Hepatocyte (in vitro differentiated cells): ENCODE measurements around the gene TOE1. TPM values are rescaled to one million over a fixed set of nuclear protein-coding genes. Genes with fewer than 3 reads are reported as not detected.
A peak's percentile ranks its signal among the peaks of the same experiment; 100 is the strongest.

Experiments used
- DNase-seq: peaks from one replicate; pipeline ENCODE4 v3.0.0-alpha.2; 2016; ENCODE audit warnings: low spot score
- H2AFZ ChIP-seq: fragments of 200-600 bp; sonication (generic); 2 replicates; pipeline ENCODE4 v1.6.0; 2016; ENCODE audit warnings: antibody characterized with exemption, mild to moderate bottlenecking
- H3K27ac ChIP-seq: fragments of 200-600 bp; sonication (generic); 2 replicates; pipeline ENCODE4 v1.5.1; 2016; ENCODE audit warnings: mild to moderate bottlenecking
- H3K27me3 ChIP-seq: fragments of 200-600 bp; sonication (generic); 2 replicates; pipeline ENCODE4 v1.6.1; 2016
- H3K36me3 ChIP-seq: fragments of 200-600 bp; sonication (generic); replicated peaks from 2 replicates; pipeline ENCODE4 v1.5.1; 2016; ENCODE audit warnings: low read depth; ENCODE audit not compliant: insufficient read depth
- H3K4me1 ChIP-seq: fragments of 200-600 bp; sonication (generic); 2 replicates; pipeline ENCODE4 v1.5.1; 2016; ENCODE audit warnings: mild to moderate bottlenecking, moderate library complexity; ENCODE audit not compliant: insufficient read depth
- H3K4me2 ChIP-seq: fragments of 200-600 bp; sonication (generic); 2 replicates; pipeline ENCODE4 v1.6.0; 2016
- H3K4me3 ChIP-seq: fragments of 200-600 bp; sonication (generic); 2 replicates; pipeline ENCODE4 v1.5.1; 2016; ENCODE audit warnings: mild to moderate bottlenecking
- H3K79me2 ChIP-seq: fragments of 200-600 bp; sonication (generic); 2 replicates; pipeline ENCODE4 v1.6.0; 2017; ENCODE audit warnings: mild to moderate bottlenecking
- H3K9me2 ChIP-seq: fragments of 200-600 bp; sonication (generic); replicated peaks from 2 replicates; pipeline ENCODE4 v1.6.0; 2017; ENCODE audit warnings: mild to moderate bottlenecking; ENCODE audit not compliant: insufficient read depth
- H3K9me3 ChIP-seq: fragments of 200-600 bp; sonication (generic); 2 replicates; pipeline ENCODE4 v1.5.1; 2016; ENCODE audit warnings: low read depth, mild to moderate bottlenecking
- H4K20me1 ChIP-seq: fragments of 200-600 bp; sonication (generic); 2 replicates; pipeline ENCODE4 v1.6.0; 2016; ENCODE audit warnings: mild to moderate bottlenecking; ENCODE audit not compliant: insufficient read depth, poor library complexity, severe bottlenecking
- CTCF ChIP-seq: fragments of 200-600 bp; sonication (generic); IDR thresholded peaks from 2 replicates; pipeline ENCODE4 v1.5.1; 2016; ENCODE audit warnings: antibody characterized with exemption, mild to moderate bottlenecking; ENCODE audit not compliant: poor library complexity
- EZH2 ChIP-seq: fragments of 200-600 bp; sonication (generic); IDR thresholded peaks from 2 replicates; pipeline ENCODE4 v1.6.1; 2016; ENCODE audit warnings: antibody characterized with exemption, mild to moderate bottlenecking, borderline replicate concordance
- EZH2phosphoT487 ChIP-seq: fragments of 200-600 bp; sonication (generic); IDR thresholded peaks from one replicate; pipeline ENCODE4 v1.6.1; 2018; ENCODE audit warnings: antibody characterized with exemption, mild to moderate bottlenecking, low read depth, moderate library complexity; ENCODE audit not compliant: unreplicated experiment, severe bottlenecking
- WGBS: methylation state at CpG from one replicate; pipeline ENCODE4 v1.1.6; 2016; ENCODE audit warnings: low lambda C conversion rate; ENCODE audit errors: missing lambda C conversion rate; 5-methylcytosine and 5-hydroxymethylcytosine counted together
- polyA plus RNA-seq: library from polyadenylated mRNA; unstranded; fragments of >200 nt; fragmentation: Nextera tagmentation; extraction: Ambion mirVana; gene quantifications from 2 replicates; pipeline ENCODE4 v1.2.1, GENCODE V29; 2016
- total RNA-seq: library from RNA; depleted of rRNA; stranded (reverse); fragments of >200 nt; gene quantifications from 2 replicates; pipeline ENCODE4 v1.2.3, GENCODE V29; 2014

The TOE1 gene
- total and polyA plus RNA-seq, 2 experiments from 2014 or later, result 10.6 to 12.2 TPM

- no peaks in the 10 kb centered on the region for H3K36me3 ChIP-seq
- TF ChIP-seq EZH2 (no peak), EZH2phosphoT487 (no peak), CTCF (no peak)
- no peak overlapping the region for H3K4me2 ChIP-seq
- H3K9me3 ChIP-seq, result no peaks in the 10 kb centered on the region
- H3K27ac ChIP-seq, result no peak overlapping the region
- H4K20me1 ChIP-seq, result no peaks in the 10 kb centered on the region
- H3K4me1 ChIP-seq, result peaks cover 6% of the 10 kb centered on the region
- H3K9me2 ChIP-seq, result no peaks in the 10 kb centered on the region
- H3K27me3 ChIP-seq, result no peaks in the 10 kb centered on the region
- DNase-seq, result no peak
- H3K79me2 ChIP-seq, result no peaks in the 10 kb centered on the region
- no peak overlapping the region for H3K4me3 ChIP-seq
- 80% methylated on average over 1 of the region's 1 CpG for WGBS
- no peak overlapping the region for H2AFZ ChIP-seq
Observed at GRCh38 chr1:45299296-45299695, 40.7 kb upstream of the TOE1 start.

- Histone ChIP-seq H3K4me2 (no peak overlapping the region), H3K36me3 (no peaks in the 10 kb centered on the region), H3K9me3 (no peaks in the 10 kb centered on the region), H3K27me3 (no peaks in the 10 kb centered on the region), H4K20me1 (no peaks in the 10 kb centered on the region), H3K4me1 (peaks cover 13% of the 10 kb centered on the region), H3K27ac (no peak overlapping the region), H3K9me2 (no peaks in the 10 kb centered on the region), H3K79me2 (no peaks in the 10 kb centered on the region), H3K4me3 (no peak overlapping the region), H2AFZ (no peak overlapping the region)
- TF ChIP-seq CTCF (peak; percentile 83), EZH2 (no peak)
- WGBS, result 22% methylated on average over 4 of the region's 4 CpGs
- DNase-seq, result peak; percentile 82
Observed at GRCh38 chr1:45299981-45300668, 39.8 kb upstream of the TOE1 start.

- Histone ChIP-seq H3K27ac (no peak overlapping the region), H3K4me2 (no peak overlapping the region), H2AFZ (no peak overlapping the region), H3K4me3 (no peak overlapping the region), H3K79me2 (no peaks in the 10 kb centered on the region), H3K9me3 (no peaks in the 10 kb centered on the region), H3K4me1 (peaks cover 13% of the 10 kb centered on the region), H3K9me2 (no peaks in the 10 kb centered on the region), H3K36me3 (no peaks in the 10 kb centered on the region), H3K27me3 (no peaks in the 10 kb centered on the region), H4K20me1 (no peaks in the 10 kb centered on the region)
- 84% methylated on average over 2 of the region's 2 CpGs for whole genome bisulfite sequencing
- no peak for DNase-seq
- no peak for TF ChIP-seq EZH2phosphoT487
- no peak for TF ChIP-seq EZH2
- no peak for TF ChIP-seq CTCF
Observed at GRCh38 chr1:45300669-45300997, 39.3 kb upstream of the TOE1 start.
